ENCODE results near the gene GNAI1. TPM values are rescaled to one million over a fixed set of nuclear protein-coding genes. Genes with fewer than 3 reads are reported as not detected.

The GNAI1 gene
- total RNA-seq, 4 donors from 2014 or later, result 17.2 to 74.0 (median 38.2) TPM

GRCh38 chr7:80273327-80273726, 138.7 kb downstream of the GNAI1 start:
- Histone ChIP-seq H3K4me1 (no peaks in the 10 kb centered on the region), H3K4me3 (no peak overlapping the region), H3K27me3 (no peaks in the 10 kb centered on the region), H3K27ac (no peak overlapping the region), H3K36me3 (no peaks in the 10 kb centered on the region), H3K9me3 (no peaks in the 10 kb centered on the region)
- no peak for TF ChIP-seq POLR2A (IDR thresholded peaks at IDR 0.05)
- intact Hi-C loops (cut with DNase I; ENCODE audit: low total_unique reads), result no loop called here
- DNase-seq, result no peak

GRCh38 chr7:80275192-80275605, 140.6 kb downstream of the GNAI1 start:
- no peaks in the 10 kb centered on the region for H3K9me3 ChIP-seq
- no peaks in the 10 kb centered on the region for H3K27me3 ChIP-seq
- H3K4me3 ChIP-seq, result no peak overlapping the region
- H3K4me1 ChIP-seq, result no peaks in the 10 kb centered on the region
- intact Hi-C loops (cut with DNase I; ENCODE audit: low total_unique reads), result no loop called here
- DNase-seq, result no peak
- TF ChIP-seq CTCF (IDR thresholded peaks at IDR 0.05) (no peak), POLR2A (IDR thresholded peaks at IDR 0.05) (no peak)
- no peaks in the 10 kb centered on the region for H3K36me3 ChIP-seq
- no peak overlapping the region for H3K27ac ChIP-seq

Small RNA genes within 50 kb of the gene (small RNA-seq; reads per million reads assigned to genes)
- gene RN7SL869P, result not detected

Data from uterus (tissue), 4 donors.